ENCODE measurements around the gene NRAP.

NRAP gene

DNA sequence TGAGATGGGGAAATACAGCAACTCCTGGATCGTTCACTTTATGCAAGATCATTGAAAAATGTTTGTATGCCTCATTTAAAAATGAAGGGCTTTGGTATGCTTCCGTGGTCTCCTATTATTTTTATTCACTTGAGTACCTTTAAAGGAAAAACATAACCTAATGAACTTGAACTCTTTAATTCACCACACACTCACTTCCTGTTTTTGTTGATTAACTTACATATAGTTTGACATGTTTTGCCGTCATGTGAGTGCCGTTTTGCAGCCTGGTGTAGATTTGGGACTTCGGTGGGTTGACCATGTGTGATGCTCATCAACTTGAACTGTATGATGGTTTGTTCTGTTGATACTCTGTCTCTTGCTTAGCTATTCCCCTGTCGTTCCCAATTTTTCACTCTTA is 44.8 kb upstream of the NRAP start:
- DNase-seq (ENCODE audit: low read depth): no peak
- TF ChIP-seq, protein P1, sequence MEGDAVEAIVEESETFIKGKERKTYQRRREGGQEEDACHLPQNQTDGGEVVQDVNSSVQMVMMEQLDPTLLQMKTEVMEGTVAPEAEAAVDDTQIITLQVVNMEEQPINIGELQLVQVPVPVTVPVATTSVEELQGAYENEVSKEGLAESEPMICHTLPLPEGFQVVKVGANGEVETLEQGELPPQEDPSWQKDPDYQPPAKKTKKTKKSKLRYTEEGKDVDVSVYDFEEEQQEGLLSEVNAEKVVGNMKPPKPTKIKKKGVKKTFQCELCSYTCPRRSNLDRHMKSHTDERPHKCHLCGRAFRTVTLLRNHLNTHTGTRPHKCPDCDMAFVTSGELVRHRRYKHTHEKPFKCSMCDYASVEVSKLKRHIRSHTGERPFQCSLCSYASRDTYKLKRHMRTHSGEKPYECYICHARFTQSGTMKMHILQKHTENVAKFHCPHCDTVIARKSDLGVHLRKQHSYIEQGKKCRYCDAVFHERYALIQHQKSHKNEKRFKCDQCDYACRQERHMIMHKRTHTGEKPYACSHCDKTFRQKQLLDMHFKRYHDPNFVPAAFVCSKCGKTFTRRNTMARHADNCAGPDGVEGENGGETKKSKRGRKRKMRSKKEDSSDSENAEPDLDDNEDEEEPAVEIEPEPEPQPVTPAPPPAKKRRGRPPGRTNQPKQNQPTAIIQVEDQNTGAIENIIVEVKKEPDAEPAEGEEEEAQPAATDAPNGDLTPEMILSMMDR (conservative IDR thresholded peaks at IDR 0.05; ENCODE audit: control insufficient read depth, insufficient read depth, low read depth, low read length): no peak
- H3K4me3 ChIP-seq (ENCODE audit: control insufficient read depth, low read depth, low read length): no peak overlapping the region

DNA sequence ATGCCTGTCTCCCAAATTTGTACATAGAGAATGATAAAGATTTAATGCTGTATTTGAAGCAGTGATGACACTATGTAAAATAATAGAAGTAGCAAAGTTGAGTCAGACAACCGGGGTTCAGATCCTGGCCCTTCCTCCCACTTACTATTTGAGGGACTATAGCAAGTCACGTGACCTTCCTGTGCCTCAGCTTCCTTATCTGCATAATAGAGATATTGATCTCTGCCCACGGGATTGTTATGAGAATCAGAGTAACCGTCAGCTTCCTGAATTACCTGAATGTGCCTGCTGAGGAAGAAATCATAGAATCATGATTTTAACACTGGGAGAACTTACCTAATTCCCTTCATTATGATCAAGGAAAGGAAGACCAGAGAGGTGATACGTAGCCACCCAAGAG is 42.8 kb upstream of the NRAP start:
- H3K4me3 ChIP-seq (ENCODE audit: control insufficient read depth, low read depth, low read length): no peak overlapping the region
- no peak for DNase-seq (ENCODE audit: low read depth)
- TF ChIP-seq, protein P1 (conservative IDR thresholded peaks at IDR 0.05; ENCODE audit: control insufficient read depth, insufficient read depth, low read depth, low read length): no peak

DNA sequence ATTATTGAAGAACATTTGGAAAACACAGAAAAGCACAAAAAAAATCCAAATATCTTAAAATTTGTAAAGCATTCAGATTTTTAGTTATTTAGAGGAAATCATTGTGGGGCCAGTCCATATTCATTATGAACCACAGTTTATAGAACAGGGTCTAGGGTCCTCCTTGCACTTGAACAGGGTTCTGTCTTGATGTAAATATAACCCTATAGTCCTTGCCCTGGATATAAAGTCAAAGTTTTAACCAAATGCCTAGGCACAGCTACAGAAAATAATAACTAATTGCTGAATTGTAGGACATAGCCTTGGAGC is 41.5 kb upstream of the NRAP start:
- no peak overlapping the region for H3K4me3 ChIP-seq (ENCODE audit: control insufficient read depth, low read depth, low read length)
- TF ChIP-seq, protein P1 (conservative IDR thresholded peaks at IDR 0.05; ENCODE audit: control insufficient read depth, insufficient read depth, low read depth, low read length): no peak
- DNase-seq (ENCODE audit: low read depth): no peak

DNA sequence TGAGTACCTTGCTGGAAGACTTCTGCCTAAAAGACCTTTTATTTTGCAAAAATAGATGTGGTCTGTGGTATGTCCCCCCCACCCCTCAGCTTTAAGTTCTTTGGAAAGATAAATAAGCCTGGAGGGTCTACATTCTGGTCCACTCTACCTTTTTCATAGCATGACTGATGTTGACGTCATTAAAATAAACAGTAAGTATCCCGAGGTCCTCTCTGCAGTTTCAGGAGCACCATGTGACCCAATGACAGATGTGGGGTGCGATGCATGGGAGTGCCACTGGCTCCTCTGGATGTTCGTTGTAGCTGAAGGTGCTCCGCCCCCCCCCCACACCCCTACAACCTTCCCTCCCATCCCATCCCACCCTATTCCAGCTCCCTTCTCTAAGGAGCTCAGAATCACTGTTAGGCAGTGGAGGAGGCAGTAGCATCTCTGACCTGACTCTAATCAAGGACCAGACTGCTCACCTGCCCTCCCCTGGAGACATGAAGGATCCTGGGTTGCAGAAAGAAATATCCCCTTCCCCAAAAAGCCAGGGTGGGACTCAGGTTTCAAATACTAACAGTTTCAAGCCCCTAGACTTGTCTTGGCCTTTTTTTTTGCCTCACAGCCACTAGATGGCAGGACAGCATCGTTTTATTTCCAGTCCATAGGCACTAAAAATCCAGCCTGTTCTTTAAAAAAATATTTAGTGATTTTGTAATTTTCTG is 40.9 kb upstream of the NRAP start:
- TF ChIP-seq, protein P1 (conservative IDR thresholded peaks at IDR 0.05; ENCODE audit: control insufficient read depth, insufficient read depth, low read depth, low read length): peak; percentile 69
- no peak overlapping the region for H3K4me3 ChIP-seq (ENCODE audit: control insufficient read depth, low read depth, low read length)
- peak; percentile 57 for DNase-seq (ENCODE audit: low read depth)

- H3K4me3 ChIP-seq (ENCODE audit: control insufficient read depth, low read depth, low read length): no peak overlapping the region
- DNase-seq (ENCODE audit: low read depth): no peak
- TF ChIP-seq, protein P1 (conservative IDR thresholded peaks at IDR 0.05; ENCODE audit: control insufficient read depth, insufficient read depth, low read depth, low read length): no peak
Measured at GRCh38 chr10:113697595-113697994, 33.8 kb upstream of the NRAP start.

DNA sequence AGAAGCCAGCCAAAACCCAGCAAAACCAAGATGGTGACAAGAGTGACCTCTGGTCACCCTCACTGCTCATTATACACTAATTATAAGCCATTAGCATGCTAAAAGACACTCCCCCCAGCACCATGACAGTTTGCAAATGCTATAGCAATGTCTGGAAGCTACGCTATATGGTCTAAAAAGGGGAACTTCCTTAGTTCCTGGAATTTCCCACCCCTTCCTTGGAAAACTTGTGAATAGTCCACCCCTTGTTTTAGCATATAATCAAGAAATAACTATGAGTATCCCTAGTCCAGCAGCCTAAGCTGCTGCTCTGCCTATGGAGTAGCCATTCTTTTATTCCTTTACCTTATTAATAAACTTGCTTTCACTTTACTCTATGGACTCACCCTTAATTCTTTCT is 31.9 kb upstream of the NRAP start:
- H3K4me3 ChIP-seq (ENCODE audit: control insufficient read depth, low read depth, low read length): no peak overlapping the region
- TF ChIP-seq, protein P1 (conservative IDR thresholded peaks at IDR 0.05; ENCODE audit: control insufficient read depth, insufficient read depth, low read depth, low read length): no peak
- no peak for DNase-seq (ENCODE audit: low read depth)

GRCh38 chr10:113693348-113693747 is 29.5 kb upstream of the NRAP start:
- TF ChIP-seq, protein P1 (conservative IDR thresholded peaks at IDR 0.05; ENCODE audit: control insufficient read depth, insufficient read depth, low read depth, low read length): no peak

More at GRCh38 chr10:113693348-113693747, 29.5 kb upstream of the NRAP start:
- no peak overlapping the region for H3K4me3 ChIP-seq (ENCODE audit: control insufficient read depth, low read depth, low read length)
- no peak for DNase-seq (ENCODE audit: low read depth)
